ENCODE results near the gene ARHGAP8. TPM values are rescaled to one million over a fixed set of nuclear protein-coding genes. Genes with fewer than 3 reads are reported as not detected.

Gene ARHGAP8
- polyA plus RNA-seq, 1 donor from 2014 or later = 3.0 TPM

DNA sequence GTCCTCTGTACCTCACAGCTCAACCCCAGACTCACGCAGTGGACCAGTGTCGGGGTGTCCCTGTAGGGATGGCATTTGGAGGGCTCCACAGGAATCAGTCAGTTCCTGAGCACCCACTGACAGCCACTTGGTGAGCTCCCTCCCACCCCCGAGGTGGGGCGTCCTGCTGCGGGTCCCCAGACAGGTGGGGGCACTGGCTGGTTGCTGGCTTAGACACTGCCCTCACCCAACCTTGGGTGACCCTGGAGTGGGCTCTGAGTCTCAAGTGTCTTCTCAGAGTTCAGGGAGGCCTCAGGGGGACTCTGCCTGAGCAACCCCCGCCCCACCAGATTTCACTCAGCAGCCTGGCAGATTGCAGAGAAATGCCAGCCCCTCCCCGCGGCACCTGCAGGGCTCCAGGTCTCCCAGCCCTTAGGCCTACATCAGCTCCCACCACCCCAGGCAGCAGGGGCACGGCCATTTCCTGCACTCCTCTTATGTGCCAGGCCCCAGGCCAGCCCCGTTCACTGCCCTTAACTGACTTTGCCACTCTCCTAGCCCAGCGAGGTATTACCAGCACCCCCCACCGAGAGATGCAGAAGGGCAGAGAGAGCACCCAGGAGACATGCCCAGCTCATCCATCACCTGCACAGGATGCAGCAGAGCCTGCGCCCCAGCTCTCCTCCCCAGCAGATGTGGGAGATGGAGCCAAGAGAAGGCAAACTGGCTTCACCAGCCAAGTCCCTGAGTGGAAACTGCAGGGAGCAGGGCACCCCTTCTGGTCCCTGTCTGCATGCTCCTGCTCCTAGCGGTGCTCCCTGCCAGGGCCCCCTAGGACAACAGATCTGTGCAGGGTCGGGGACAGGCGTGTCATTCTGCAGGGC lies 48.0 kb upstream of the ARHGAP8 start:
- H3K4me2 ChIP-seq (ENCODE audit: low read length) = no peak overlapping the region
- H3K79me2 ChIP-seq (replicated peaks; ENCODE audit: insufficient read depth, low read length) = no peaks in the 10 kb centered on the region
- no peaks in the 10 kb centered on the region for H3K9me2 ChIP-seq (ENCODE audit: insufficient read depth, low read length)
- H4K20me1 ChIP-seq (ENCODE audit: insufficient read depth) = no peaks in the 10 kb centered on the region
- no peaks in the 10 kb centered on the region for H3F3A ChIP-seq (ENCODE audit: insufficient read depth, low read length, poor library complexity, severe bottlenecking)
- no peak overlapping the region for H3K27ac ChIP-seq (ENCODE audit: low read length)
- H3K9ac ChIP-seq (ENCODE audit: low read length) = no peak overlapping the region
- H3K36me3 ChIP-seq (ENCODE audit: insufficient read depth, low read length) = no peaks in the 10 kb centered on the region
- H3K9me3 ChIP-seq (ENCODE audit: low read length) = no peaks in the 10 kb centered on the region
- TF ChIP-seq, protein P1, sequence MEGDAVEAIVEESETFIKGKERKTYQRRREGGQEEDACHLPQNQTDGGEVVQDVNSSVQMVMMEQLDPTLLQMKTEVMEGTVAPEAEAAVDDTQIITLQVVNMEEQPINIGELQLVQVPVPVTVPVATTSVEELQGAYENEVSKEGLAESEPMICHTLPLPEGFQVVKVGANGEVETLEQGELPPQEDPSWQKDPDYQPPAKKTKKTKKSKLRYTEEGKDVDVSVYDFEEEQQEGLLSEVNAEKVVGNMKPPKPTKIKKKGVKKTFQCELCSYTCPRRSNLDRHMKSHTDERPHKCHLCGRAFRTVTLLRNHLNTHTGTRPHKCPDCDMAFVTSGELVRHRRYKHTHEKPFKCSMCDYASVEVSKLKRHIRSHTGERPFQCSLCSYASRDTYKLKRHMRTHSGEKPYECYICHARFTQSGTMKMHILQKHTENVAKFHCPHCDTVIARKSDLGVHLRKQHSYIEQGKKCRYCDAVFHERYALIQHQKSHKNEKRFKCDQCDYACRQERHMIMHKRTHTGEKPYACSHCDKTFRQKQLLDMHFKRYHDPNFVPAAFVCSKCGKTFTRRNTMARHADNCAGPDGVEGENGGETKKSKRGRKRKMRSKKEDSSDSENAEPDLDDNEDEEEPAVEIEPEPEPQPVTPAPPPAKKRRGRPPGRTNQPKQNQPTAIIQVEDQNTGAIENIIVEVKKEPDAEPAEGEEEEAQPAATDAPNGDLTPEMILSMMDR (IDR thresholded peaks at IDR 0.05; ENCODE audit: poor library complexity, severe bottlenecking) = no peak
- no peak for TF ChIP-seq EZH2 (IDR thresholded peaks at IDR 0.05; ENCODE audit: borderline replicate concordance, insufficient read depth, low read length, poor library complexity, severe bottlenecking)
- TF ChIP-seq, protein P2, sequence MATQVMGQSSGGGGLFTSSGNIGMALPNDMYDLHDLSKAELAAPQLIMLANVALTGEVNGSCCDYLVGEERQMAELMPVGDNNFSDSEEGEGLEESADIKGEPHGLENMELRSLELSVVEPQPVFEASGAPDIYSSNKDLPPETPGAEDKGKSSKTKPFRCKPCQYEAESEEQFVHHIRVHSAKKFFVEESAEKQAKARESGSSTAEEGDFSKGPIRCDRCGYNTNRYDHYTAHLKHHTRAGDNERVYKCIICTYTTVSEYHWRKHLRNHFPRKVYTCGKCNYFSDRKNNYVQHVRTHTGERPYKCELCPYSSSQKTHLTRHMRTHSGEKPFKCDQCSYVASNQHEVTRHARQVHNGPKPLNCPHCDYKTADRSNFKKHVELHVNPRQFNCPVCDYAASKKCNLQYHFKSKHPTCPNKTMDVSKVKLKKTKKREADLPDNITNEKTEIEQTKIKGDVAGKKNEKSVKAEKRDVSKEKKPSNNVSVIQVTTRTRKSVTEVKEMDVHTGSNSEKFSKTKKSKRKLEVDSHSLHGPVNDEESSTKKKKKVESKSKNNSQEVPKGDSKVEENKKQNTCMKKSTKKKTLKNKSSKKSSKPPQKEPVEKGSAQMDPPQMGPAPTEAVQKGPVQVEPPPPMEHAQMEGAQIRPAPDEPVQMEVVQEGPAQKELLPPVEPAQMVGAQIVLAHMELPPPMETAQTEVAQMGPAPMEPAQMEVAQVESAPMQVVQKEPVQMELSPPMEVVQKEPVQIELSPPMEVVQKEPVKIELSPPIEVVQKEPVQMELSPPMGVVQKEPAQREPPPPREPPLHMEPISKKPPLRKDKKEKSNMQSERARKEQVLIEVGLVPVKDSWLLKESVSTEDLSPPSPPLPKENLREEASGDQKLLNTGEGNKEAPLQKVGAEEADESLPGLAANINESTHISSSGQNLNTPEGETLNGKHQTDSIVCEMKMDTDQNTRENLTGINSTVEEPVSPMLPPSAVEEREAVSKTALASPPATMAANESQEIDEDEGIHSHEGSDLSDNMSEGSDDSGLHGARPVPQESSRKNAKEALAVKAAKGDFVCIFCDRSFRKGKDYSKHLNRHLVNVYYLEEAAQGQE (IDR thresholded peaks at IDR 0.05; ENCODE audit: borderline replicate concordance) = no peak
- no peak for TF ChIP-seq POLR2AphosphoS5 (IDR thresholded peaks at IDR 0.05)
- TF ChIP-seq EP300 (conservative IDR thresholded peaks at IDR 0.05; ENCODE audit: poor library complexity, severe bottlenecking) = no peak
- TF ChIP-seq SMC3 (conservative IDR thresholded peaks at IDR 0.05; ENCODE audit: poor library complexity) = no peak
- TF ChIP-seq MXI1 (conservative IDR thresholded peaks at IDR 0.05; ENCODE audit: poor library complexity, severe bottlenecking) = no peak
- no peak for TF ChIP-seq RAD21 (conservative IDR thresholded peaks at IDR 0.05)
- TF ChIP-seq TAF1 (IDR thresholded peaks at IDR 0.05; ENCODE audit: low read depth) = no peak
- peaks cover 19% of the 10 kb centered on the region for H3K27me3 ChIP-seq (ENCODE audit: insufficient read depth, low read depth, low read length)
- H3K4me3 ChIP-seq (ENCODE audit: low read length) = no peak overlapping the region
- no peak overlapping the region for H2AFZ ChIP-seq (ENCODE audit: low read depth, low read length)

DNA sequence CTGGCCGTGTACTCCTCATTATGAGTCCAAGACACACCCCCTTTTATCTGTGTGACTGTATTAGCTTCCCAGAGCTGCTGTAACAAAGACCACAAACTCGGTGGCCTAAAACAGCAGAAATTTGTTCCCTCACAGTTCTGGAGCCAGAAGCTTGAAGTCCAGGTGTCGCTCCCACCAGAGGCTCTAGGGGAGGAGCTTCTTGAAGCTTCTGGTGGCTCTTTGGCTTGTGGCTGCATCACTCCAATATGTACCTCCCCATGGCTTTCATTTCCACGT lies 47.4 kb upstream of the ARHGAP8 start:
- H4K20me1 ChIP-seq (ENCODE audit: insufficient read depth) = no peaks in the 10 kb centered on the region
- no peak overlapping the region for H3K4me3 ChIP-seq (ENCODE audit: low read length)
- H3F3A ChIP-seq (ENCODE audit: insufficient read depth, low read length, poor library complexity, severe bottlenecking) = no peaks in the 10 kb centered on the region
- no peaks in the 10 kb centered on the region for H3K9me3 ChIP-seq (ENCODE audit: low read length)
- peaks cover 19% of the 10 kb centered on the region for H3K27me3 ChIP-seq (ENCODE audit: insufficient read depth, low read depth, low read length)
- H3K27ac ChIP-seq (ENCODE audit: low read length) = no peak overlapping the region
- H3K4me2 ChIP-seq (ENCODE audit: low read length) = no peak overlapping the region
- H2AFZ ChIP-seq (ENCODE audit: low read depth, low read length) = no peak overlapping the region
- H3K9ac ChIP-seq (ENCODE audit: low read length) = no peak overlapping the region
- H3K79me2 ChIP-seq (replicated peaks; ENCODE audit: insufficient read depth, low read length) = no peaks in the 10 kb centered on the region
- no peaks in the 10 kb centered on the region for H3K36me3 ChIP-seq (ENCODE audit: insufficient read depth, low read length)
- H3K9me2 ChIP-seq (ENCODE audit: insufficient read depth, low read length) = no peaks in the 10 kb centered on the region
- TF ChIP-seq RAD21 (conservative IDR thresholded peaks at IDR 0.05) (no peak), POLR2AphosphoS5 (IDR thresholded peaks at IDR 0.05) (no peak), SMC3 (conservative IDR thresholded peaks at IDR 0.05; ENCODE audit: poor library complexity) (no peak), EZH2 (IDR thresholded peaks at IDR 0.05; ENCODE audit: borderline replicate concordance, insufficient read depth, low read length, poor library complexity, severe bottlenecking) (no peak)
- TF ChIP-seq, protein P1 (IDR thresholded peaks at IDR 0.05; ENCODE audit: poor library complexity, severe bottlenecking) = no peak
- TF ChIP-seq, protein P2 (IDR thresholded peaks at IDR 0.05; ENCODE audit: borderline replicate concordance) = no peak

All from neural cell (in vitro differentiated cells).